NB4 (cell line): Measurements from ENCODE around the gene UXS1.

Source experiments
- DNase-seq: peaks from one replicate; pipeline ENCODE4 v3.0.0; 2010; ENCODE audit warnings: low read depth
- H3K4me3 ChIP-seq: one replicate; pipeline ENCODE4 v1.5.1; 2011; ENCODE audit warnings: mild to moderate bottlenecking, low read depth, low read length, moderate library complexity
- CTCF ChIP-seq: IDR thresholded peaks from one replicate; pipeline ENCODE4 v1.5.1; 2012; ENCODE audit warnings: low read depth, low read length
- MAX ChIP-seq: IDR thresholded peaks from 2 replicates; pipeline ENCODE4 v1.6.1; 2011; ENCODE audit warnings: low read depth, low read length
- MYC ChIP-seq: IDR thresholded peaks from 2 replicates; pipeline ENCODE4 v1.6.1; 2011; ENCODE audit warnings: low read depth, low read length
- POLR2A ChIP-seq: IDR thresholded peaks from 2 replicates; pipeline ENCODE4 v1.6.1; 2011; ENCODE audit warnings: mild to moderate bottlenecking; ENCODE audit not compliant: insufficient read length; ENCODE audit errors: extremely low read depth

Gene UXS1

GRCh38 chr2:106124905-106125549, 69.1 kb downstream of the UXS1 start:
- no peak for DNase-seq
- no peak overlapping the region for H3K4me3 ChIP-seq
- TF ChIP-seq MAX: no peak
- TF ChIP-seq POLR2A: no peak
- no peak for TF ChIP-seq MYC
- no peak for TF ChIP-seq CTCF

GRCh38 chr2:106124106-106124756, 69.9 kb downstream of the UXS1 start:
- H3K4me3 ChIP-seq: no peak overlapping the region
- no peak for TF ChIP-seq MYC
- no peak for TF ChIP-seq MAX
- no peak for TF ChIP-seq POLR2A
- no peak for TF ChIP-seq CTCF
- no peak for DNase-seq

- H3K4me3 ChIP-seq: no peak overlapping the region
- TF ChIP-seq POLR2A (no peak), MYC (no peak), CTCF (no peak), MAX (no peak)
- DNase-seq: no peak
Observed at GRCh38 chr2:106122157-106122556, 71.9 kb downstream of the UXS1 start.

- H3K4me3 ChIP-seq: no peak overlapping the region
- TF ChIP-seq MYC: no peak
- no peak for TF ChIP-seq MAX
- no peak for TF ChIP-seq CTCF
- TF ChIP-seq POLR2A: no peak
- no peak for DNase-seq
Observed at GRCh38 chr2:106120432-106120831, 73.7 kb downstream of the UXS1 start.

GRCh38 chr2:106119074-106119473, 75.0 kb downstream of the UXS1 start:
- DNase-seq: no peak
- no peak overlapping the region for H3K4me3 ChIP-seq
- TF ChIP-seq MAX: no peak
- TF ChIP-seq CTCF: no peak
- no peak for TF ChIP-seq POLR2A
- TF ChIP-seq MYC: no peak
